ENCODE results near the gene SAMD1. TPM values are rescaled to one million over a fixed set of nuclear protein-coding genes. Genes with fewer than 3 reads are reported as not detected.

Gene SAMD1
- total and polyA plus RNA-seq, 9 of the 15 experiments (the other 6 are each of a cell fraction or from before 2014, with no cell fraction given): 2.9 to 96.0 (median 43.5) TPM

DNA sequence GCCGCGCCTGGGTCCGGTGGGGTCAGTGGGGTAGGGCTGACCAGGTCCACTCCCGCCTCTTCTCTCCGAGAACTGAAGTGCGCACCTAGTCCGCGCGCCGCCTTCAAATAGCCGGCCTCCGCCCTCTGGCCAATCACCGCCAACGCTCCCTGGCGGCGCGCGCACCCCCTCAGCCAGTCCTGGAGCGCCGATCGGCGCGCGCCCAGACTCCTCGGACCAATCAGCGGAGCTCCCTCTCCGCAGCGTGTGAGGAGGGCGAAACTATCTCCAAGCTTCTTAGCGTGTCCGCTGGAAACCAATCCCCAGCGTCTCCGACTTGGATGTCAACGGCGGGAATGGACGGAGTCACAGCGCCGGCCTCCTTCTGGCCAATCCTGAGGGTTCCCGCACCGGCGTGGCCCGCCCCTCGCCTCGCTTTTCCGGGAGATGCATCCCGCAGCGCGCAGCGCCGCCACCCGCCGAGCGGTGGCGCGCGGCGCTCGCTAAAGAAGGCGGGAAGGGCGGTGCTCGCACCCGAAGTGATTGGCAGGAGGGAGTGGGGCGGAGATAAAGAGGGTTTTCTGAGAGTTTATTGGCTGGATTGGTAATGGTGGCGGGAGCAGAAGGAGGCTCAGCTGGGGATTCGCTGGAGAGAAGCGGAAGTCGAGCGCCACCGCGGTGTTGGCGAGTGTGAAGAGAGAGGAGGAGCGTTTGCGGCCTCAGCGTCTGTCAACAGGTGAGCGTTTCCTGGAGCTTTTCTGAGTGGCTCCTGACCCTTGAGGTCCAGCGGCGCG is 46.1 kb upstream of the SAMD1 start, which contains the start of gene ASF1B (continued):
- TF ChIP-seq, protein P1, sequence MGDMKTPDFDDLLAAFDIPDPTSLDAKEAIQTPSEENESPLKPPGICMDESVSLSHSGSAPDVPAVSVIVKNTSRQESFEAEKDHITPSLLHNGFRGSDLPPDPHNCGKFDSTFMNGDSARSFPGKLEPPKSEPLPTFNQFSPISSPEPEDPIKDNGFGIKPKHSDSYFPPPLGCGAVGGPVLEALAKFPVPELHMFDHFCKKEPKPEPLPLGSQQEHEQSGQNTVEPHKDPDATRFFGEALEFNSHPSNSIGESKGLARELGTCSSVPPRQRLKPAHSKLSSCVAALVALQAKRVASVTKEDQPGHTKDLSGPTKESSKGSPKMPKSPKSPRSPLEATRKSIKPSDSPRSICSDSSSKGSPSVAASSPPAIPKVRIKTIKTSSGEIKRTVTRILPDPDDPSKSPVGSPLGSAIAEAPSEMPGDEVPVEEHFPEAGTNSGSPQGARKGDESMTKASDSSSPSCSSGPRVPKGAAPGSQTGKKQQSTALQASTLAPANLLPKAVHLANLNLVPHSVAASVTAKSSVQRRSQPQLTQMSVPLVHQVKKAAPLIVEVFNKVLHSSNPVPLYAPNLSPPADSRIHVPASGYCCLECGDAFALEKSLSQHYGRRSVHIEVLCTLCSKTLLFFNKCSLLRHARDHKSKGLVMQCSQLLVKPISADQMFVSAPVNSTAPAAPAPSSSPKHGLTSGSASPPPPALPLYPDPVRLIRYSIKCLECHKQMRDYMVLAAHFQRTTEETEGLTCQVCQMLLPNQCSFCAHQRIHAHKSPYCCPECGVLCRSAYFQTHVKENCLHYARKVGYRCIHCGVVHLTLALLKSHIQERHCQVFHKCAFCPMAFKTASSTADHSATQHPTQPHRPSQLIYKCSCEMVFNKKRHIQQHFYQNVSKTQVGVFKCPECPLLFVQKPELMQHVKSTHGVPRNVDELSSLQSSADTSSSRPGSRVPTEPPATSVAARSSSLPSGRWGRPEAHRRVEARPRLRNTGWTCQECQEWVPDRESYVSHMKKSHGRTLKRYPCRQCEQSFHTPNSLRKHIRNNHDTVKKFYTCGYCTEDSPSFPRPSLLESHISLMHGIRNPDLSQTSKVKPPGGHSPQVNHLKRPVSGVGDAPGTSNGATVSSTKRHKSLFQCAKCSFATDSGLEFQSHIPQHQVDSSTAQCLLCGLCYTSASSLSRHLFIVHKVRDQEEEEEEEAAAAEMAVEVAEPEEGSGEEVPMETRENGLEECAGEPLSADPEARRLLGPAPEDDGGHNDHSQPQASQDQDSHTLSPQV (IDR thresholded peaks at IDR 0.05): 0 out of 2 replicates have a peak, but pooled peaks have one; percentile 33
- TF ChIP-seq PCBP1 (IDR thresholded peaks at IDR 0.05; ENCODE audit: low read depth, low read length, poor library complexity, severe bottlenecking) (peak; percentile 71), ZNF507 (tag; conservative IDR thresholded peaks at IDR 0.05) (no peak), KLF13 (tag; IDR thresholded peaks at IDR 0.05; ENCODE audit: borderline replicate concordance, low read depth) (no peak; the same call in 1 of the 2 replicates), TAF9B (IDR thresholded peaks at IDR 0.05; ENCODE audit: partially characterized antibody) (no peak), ZNF165 (CRISPR knock-in tag; IDR thresholded peaks at IDR 0.05; ENCODE audit: borderline replicate concordance) (no peak), ETV6 (IDR thresholded peaks at IDR 0.05; ENCODE audit: borderline replicate concordance in 1 of 2, low read depth in 2 of 2, low read length in 1 of 2) (no peak), ETV6 (CRISPR knock-in tag; IDR thresholded peaks at IDR 0.05; ENCODE audit: borderline replicate concordance) (no peak), SIN3B (IDR thresholded peaks at IDR 0.05; ENCODE audit: low read depth) (peak; percentile 81; the same call in 1 of the 2 replicates), NCOA1 (IDR thresholded peaks at IDR 0.05; ENCODE audit: low read depth) (no peak), ZNF274 (IDR thresholded peaks at IDR 0.05; ENCODE audit: borderline replicate concordance, low read depth, low read length) (no peak), ZFP1 (CRISPR knock-in tag; IDR thresholded peaks at IDR 0.05) (no peak), POLR3A (IDR thresholded peaks at IDR 0.05; ENCODE audit: borderline replicate concordance, extremely low read depth, insufficient read depth, insufficient read length) (no peak), EP300 (IDR thresholded peaks at IDR 0.05; ENCODE audit: low read length) (no peak), HNRNPLL (IDR thresholded peaks at IDR 0.05; ENCODE audit: low read depth, low read length, poor library complexity, severe bottlenecking) (peak; percentile 64), ZNF408 (CRISPR knock-in tag; IDR thresholded peaks at IDR 0.05; ENCODE audit: low read depth) (no peak), ZNF239 (CRISPR knock-in tag; IDR thresholded peaks at IDR 0.05) (no peak), FOXJ3 (CRISPR knock-in tag; IDR thresholded peaks at IDR 0.05) (no peak), NCOR1 (IDR thresholded peaks at IDR 0.05) (no peak), CREM (IDR thresholded peaks at IDR 0.05; ENCODE audit: low read depth) (peak; percentile 71), MEIS2 (IDR thresholded peaks at IDR 0.05; ENCODE audit: partially characterized antibody) (peak; percentile 95)
- TF ChIP-seq, protein P2, sequence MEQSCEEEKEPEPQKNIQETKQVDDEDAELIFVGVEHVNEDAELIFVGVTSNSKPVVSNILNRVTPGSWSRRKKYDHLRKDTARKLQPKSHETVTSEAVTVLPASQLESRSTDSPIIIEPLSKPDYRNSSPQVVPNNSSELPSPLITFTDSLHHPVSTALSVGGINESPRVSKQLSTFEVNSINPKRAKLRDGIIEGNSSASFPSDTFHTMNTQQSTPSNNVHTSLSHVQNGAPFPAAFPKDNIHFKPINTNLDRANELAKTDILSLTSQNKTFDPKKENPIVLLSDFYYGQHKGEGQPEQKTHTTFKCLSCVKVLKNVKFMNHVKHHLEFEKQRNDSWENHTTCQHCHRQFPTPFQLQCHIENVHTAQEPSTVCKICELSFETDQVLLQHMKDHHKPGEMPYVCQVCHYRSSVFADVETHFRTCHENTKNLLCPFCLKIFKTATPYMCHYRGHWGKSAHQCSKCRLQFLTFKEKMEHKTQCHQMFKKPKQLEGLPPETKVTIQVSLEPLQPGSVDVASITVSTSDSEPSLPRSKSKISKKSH (CRISPR knock-in tag; IDR thresholded peaks at IDR 0.05): no peak
- TF ChIP-seq, protein P3, sequence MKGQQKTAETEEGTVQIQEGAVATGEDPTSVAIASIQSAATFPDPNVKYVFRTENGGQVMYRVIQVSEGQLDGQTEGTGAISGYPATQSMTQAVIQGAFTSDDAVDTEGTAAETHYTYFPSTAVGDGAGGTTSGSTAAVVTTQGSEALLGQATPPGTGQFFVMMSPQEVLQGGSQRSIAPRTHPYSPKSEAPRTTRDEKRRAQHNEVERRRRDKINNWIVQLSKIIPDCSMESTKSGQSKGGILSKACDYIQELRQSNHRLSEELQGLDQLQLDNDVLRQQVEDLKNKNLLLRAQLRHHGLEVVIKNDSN (CRISPR knock-in tag; IDR thresholded peaks at IDR 0.05): peak; percentile 51
